ENCODE data around the gene MROH9.

The MROH9 gene

DNA sequence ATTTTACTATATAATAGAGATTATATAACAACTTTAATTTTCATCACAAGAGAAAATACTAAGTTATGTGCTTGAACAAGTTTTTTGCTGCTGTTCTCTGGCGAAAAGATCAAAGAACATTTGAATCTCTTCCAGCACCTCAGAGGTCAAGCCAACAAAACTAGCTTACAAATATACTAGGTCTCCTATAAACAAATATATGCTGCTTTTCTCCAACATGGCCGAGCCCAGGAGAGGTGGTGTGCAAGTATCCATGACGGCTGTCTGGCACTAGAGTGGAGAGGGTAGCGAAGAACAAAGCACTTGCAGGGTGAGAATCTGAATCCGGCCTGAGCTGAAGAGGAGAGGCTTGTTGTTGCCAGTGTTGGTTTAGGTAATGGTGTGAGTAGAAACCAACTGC, 147.9 kb downstream of the MROH9 start:
- no peak for DNase-seq

GRCh38 chr1:171084091-171084490, 148.8 kb downstream of the MROH9 start:
- no peak for DNase-seq

GRCh38 chr1:171084870-171085269, 149.5 kb downstream of the MROH9 start:
- DNase-seq, result no peak

GRCh38 chr1:171087896-171088295, 152.6 kb downstream of the MROH9 start:
- DNase-seq, result no peak

DNA sequence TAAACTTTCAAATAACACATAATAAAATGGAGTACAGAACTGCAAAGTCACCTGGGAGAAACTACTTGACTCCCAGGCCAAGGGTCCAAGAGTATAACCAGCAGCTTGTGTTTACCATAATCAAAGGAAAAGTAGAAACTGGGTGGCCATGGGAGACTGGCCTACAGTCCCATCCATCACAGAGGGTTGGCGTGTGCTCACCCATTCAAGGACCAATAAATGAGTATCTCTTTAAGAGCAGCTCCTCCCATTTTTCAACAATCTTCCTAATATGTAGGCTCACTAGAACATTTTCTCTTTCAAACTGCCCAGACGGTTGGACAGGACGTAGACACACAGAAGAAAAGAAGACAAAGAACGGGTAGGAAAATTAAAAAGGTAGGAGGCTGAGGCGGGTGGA, 155.3 kb downstream of the MROH9 start, which contains the start of gene FMO3:
Gene FMO3 (plus strand): TSS at position 302 of the 400 bp plus-strand sequence. CDS start 1,754 bp downstream, outside the sequence.
- no peak for DNase-seq

GRCh38 chr1:171103862-171104261, 168.5 kb downstream of the MROH9 start:
- no peak for DNase-seq

GRCh38 chr1:171107262-171107940, 172.1 kb downstream of the MROH9 start:
- no peak for DNase-seq

GRCh38 chr1:171107969-171108368, 172.6 kb downstream of the MROH9 start:
- no peak for DNase-seq

- DNase-seq, result no peak
These were observed 174.6 kb downstream of the MROH9 start for GRCh38 chr1:171109966-171110365.

- no peak for DNase-seq
These were observed 175.4 kb downstream of the MROH9 start for GRCh38 chr1:171110621-171111326.

GRCh38 chr1:171112119-171112518, 176.8 kb downstream of the MROH9 start:
- no peak for DNase-seq

DNA sequence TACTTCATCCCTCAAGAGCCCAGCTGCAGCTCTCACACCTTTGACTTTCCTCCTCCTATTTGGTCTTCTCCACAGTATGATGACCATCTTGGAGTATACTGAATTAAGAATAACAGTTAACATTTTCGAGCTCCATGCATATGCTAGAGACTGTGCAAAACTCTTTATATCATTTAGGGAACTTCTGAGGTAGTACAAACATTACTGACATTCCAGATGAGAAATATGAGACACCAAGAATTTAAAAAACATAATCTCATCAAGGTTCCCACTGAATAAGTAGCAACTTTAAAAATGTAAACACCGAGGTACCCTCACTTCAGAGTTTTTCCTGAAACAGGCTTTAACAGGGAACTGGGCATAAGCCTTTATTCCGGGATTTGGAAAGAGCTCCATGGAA, 178.0 kb downstream of the MROH9 start:
- no peak for DNase-seq
